Adrenal gland (tissue), 12 donors: ENCODE data around the gene CDC34. TPM values are rescaled to one million over a fixed set of nuclear protein-coding genes. Genes with fewer than 3 reads are reported as not detected.
"Not testable (repeated sequence)": the region's sequence is repeated elsewhere in the genome, so short reads cannot be mapped to it uniquely, and the experiment has no call there.

Experiments
- DNase-seq, 7 donors: peaks; one replicate each; pipeline ENCODE4 v3.0.0-alpha.2; 2019 to 2020
- H3K27ac ChIP-seq, 5 donors: fragments of 200-600 bp; sonication (generic) in 4 of 5; 1 replicate in 3 of 5; 2 replicates in 2 of 5; pipeline versions ENCODE4 v1.5.1 to v1.8.0; 2016 to 2020; ENCODE audit warnings: mild to moderate bottlenecking in 1 of 5
- H3K27me3 ChIP-seq: fragments of 200-600 bp; 2 replicates; pipeline ENCODE4 v1.8.0; 2021
- H3K36me3 ChIP-seq, 2 donors: fragments of 200-600 bp; replicated peaks in 1 of 2; 1 replicate in 1 of 2; 2 replicates in 1 of 2; pipeline versions ENCODE4 v1.5.1 to v1.8.0; 2018 to 2022
- H3K4me1 ChIP-seq, 2 donors: fragments of 200-600 bp; replicated peaks in 1 of 2; 1 replicate in 1 of 2; 2 replicates in 1 of 2; pipeline versions ENCODE4 v1.5.1 to v1.8.0; 2018 to 2021
- H3K4me3 ChIP-seq, 4 donors: fragments of 200-600 bp; sonication (generic) in 3 of 4; one replicate each; pipeline ENCODE4 v1.5.1; 2016 to 2018
- H3K9me3 ChIP-seq, 3 donors: fragments of 200-600 bp; sonication (generic) in 1 of 3; replicated peaks in 1 of 3; 1 replicate in 2 of 3; 2 replicates in 1 of 3; pipeline versions ENCODE4 v1.5.1 to v1.8.0; 2016 to 2021
- CTCF ChIP-seq, 6 experiments: fragments of 450-650 bp in 4 of 6; fragments of 200-600 bp in 2 of 6; sonication (generic) in 1 of 6; IDR thresholded peaks; 1 replicate in 5 of 6; 2 replicates in 1 of 6; pipeline versions ENCODE4 v1.5.1 to v1.8.0; 2016 to 2021; ENCODE audit warnings: antibody characterized with exemption in 6 of 6, mild to moderate bottlenecking in 2 of 6, moderate library complexity in 1 of 6
- POLR2A ChIP-seq, 2 donors: fragments of 450-650 bp; IDR thresholded peaks; one replicate each; pipeline ENCODE4 v1.6.1; 2017; ENCODE audit warnings: antibody characterized with exemption in 2 of 2, mild to moderate bottlenecking in 2 of 2, moderate library complexity in 1 of 2
- WGBS, 4 donors: extraction: QIAGEN DNeasy Blood & Tissue Kit in 2 of 4; methylation state at CpG; one replicate each; pipeline versions ENCODE4 v1.1.5 to v1.1.7; 2013 to 2017; 5-methylcytosine and 5-hydroxymethylcytosine counted together
- intact Hi-C, 2 donors: fragments of 100-400 bp; cut with DNase I; formaldehyde crosslinking; loops; one replicate each; pipeline versions ENCODE4 v1.14.1 to v1.15.0; 2022 to 2023
- polyA plus RNA-seq, 3 donors: library from polyadenylated mRNA; stranded (reverse); fragments of 200-250 nt in 2 of 3; fragments of 350-450 nt in 1 of 3; fragmentation: Illumina TruSeq in 1 of 3; extraction: RNeasy Lipid Tissue Mini Kit (QIAGEN cat#74804) in 1 of 3; gene quantifications; one replicate each; pipeline ENCODE4 v1.2.3, GENCODE V29; 2013 to 2014
- total RNA-seq, 9 donors: library from RNA; depleted of rRNA in 4 of 9; stranded (reverse); fragments of >200 nt in 4 of 9; fragments of 120-200 nt in 1 of 9; fragmentation: NEBNext Ultra II Directional in 1 of 9; extraction: Animal tissue kit (Norgen Biotek cat#: 25700) in 1 of 9; gene quantifications; one replicate each; pipeline versions ENCODE4 v1.1.0 to v1.2.4, GENCODE V29; 2013 to 2023
- donor health status: healthy with polysubstance abuse.
- donor health status: Bipolar disorder and iron deficiency.
- donor health status: DM: yes; HTN: yes; CAD: no.
- donor health status: DM: no; HTN: no; CAD: no.
- donor health status: DM: no; HTN: no; CAD: no.
- donor health status: DM: yes; HTN: yes; CAD: no.

CDC34 gene
- total and polyA plus RNA-seq, 12 donors: 22.2 to 151 (median 64.9) TPM

- Histone ChIP-seq H3K4me1 (peaks cover 24 to 40% of the 10 kb centered on the region in 2 donors), H3K27ac (peak overlapping the region; percentile 67 to 94 (median 86)), H3K27me3 (peaks cover 2% of the 10 kb centered on the region), H3K9me3 (no peaks in the 10 kb centered on the region), H3K36me3 (peaks cover 0 to 35% of the 10 kb centered on the region in 2 donors), H3K4me3 (no peak overlapping the region)
- TF ChIP-seq POLR2A (IDR thresholded peaks at IDR 0.05): no peak
- TF ChIP-seq CTCF (IDR thresholded peaks at IDR 0.05): no peak
- WGBS, 4 donors: 57 to 80% (median 73%) methylated on average over 5 to 27 of the region's 27 CpGs
- intact Hi-C loops: no loop called here
- peak in 1 of 7 donors; percentile 40 for DNase-seq
Observed at GRCh38 chr19:583198-583967, 51.8 kb downstream of the CDC34 start.

GRCh38 chr19:583968-584239 is 52.3 kb downstream of the CDC34 start:
- intact Hi-C loops: no loop called here
- Histone ChIP-seq H3K27me3 (peaks cover 7% of the 10 kb centered on the region), H3K27ac (peak overlapping the region in 4 of 5 donors; percentile 75 to 94 (median 88)), H3K36me3 (peaks cover 0 to 35% of the 10 kb centered on the region in 2 donors), H3K4me1 (peaks cover 24 to 43% of the 10 kb centered on the region in 2 donors), H3K4me3 (no peak overlapping the region), H3K9me3 (no peaks in the 10 kb centered on the region)
- TF ChIP-seq POLR2A (IDR thresholded peaks at IDR 0.05): no peak
- no peak for TF ChIP-seq CTCF (IDR thresholded peaks at IDR 0.05)
- DNase-seq: no peak
- WGBS, 4 donors: 53 to 70% (median 66%) methylated on average over 3 to 5 of the region's 5 CpGs

GRCh38 chr19:584240-585001 is 52.9 kb downstream of the CDC34 start:
- peak overlapping the region in 4 of 5 donors; percentile 75 to 94 (median 88) for H3K27ac ChIP-seq
- no peaks in the 10 kb centered on the region for H3K9me3 ChIP-seq
- H3K4me3 ChIP-seq: no peak overlapping the region
- intact Hi-C loops: no loop called here
- TF ChIP-seq POLR2A (IDR thresholded peaks at IDR 0.05) (peak in 1 of 2 donors; percentile 43), CTCF (IDR thresholded peaks at IDR 0.05) (peak; percentile 75 to 95 (median 82))
- H3K27me3 ChIP-seq: peaks cover 10% of the 10 kb centered on the region
- DNase-seq: peak; percentile 63 to 90 (median 83)
- peaks cover 0 to 35% of the 10 kb centered on the region in 2 donors for H3K36me3 ChIP-seq
- 17 to 32% (median 24%) methylated on average over 12 to 38 of the region's 38 CpGs for WGBS, 4 donors
- peaks cover 24 to 48% of the 10 kb centered on the region in 2 donors for H3K4me1 ChIP-seq

GRCh38 chr19:585146-585545 is 53.6 kb downstream of the CDC34 start:
- H3K9me3 ChIP-seq, H3K27ac ChIP-seq, DNase-seq, H3K4me3 ChIP-seq, intact Hi-C loops: not testable (repeated sequence)
- Histone ChIP-seq H3K4me1 (peaks cover 24 to 49% of the 10 kb centered on the region in 2 donors), H3K36me3 (peaks cover 0 to 28% of the 10 kb centered on the region in 2 donors), H3K27me3 (peaks cover 10% of the 10 kb centered on the region)
- WGBS, 4 donors: 76 to 81% (median 79%) methylated on average over 11 to 34 of the region's 34 CpGs
